ELF-1 (cell line): ENCODE measurements around the gene C14orf180.
A peak's percentile ranks its signal among the peaks of the same experiment; 100 is the strongest.

Experiments
- DNase-seq: peaks from one replicate; pipeline ENCODE4 v3.0.0-alpha.2; 2016; ENCODE audit warnings: low read depth, low spot score

The C14orf180 gene

GRCh38 chr14:104593710-104594136 lies 14.2 kb downstream of the C14orf180 start:
- DNase-seq: no peak

- DNase-seq: no peak
Measured at GRCh38 chr14:104594310-104595046, 14.9 kb downstream of the C14orf180 start.

DNA sequence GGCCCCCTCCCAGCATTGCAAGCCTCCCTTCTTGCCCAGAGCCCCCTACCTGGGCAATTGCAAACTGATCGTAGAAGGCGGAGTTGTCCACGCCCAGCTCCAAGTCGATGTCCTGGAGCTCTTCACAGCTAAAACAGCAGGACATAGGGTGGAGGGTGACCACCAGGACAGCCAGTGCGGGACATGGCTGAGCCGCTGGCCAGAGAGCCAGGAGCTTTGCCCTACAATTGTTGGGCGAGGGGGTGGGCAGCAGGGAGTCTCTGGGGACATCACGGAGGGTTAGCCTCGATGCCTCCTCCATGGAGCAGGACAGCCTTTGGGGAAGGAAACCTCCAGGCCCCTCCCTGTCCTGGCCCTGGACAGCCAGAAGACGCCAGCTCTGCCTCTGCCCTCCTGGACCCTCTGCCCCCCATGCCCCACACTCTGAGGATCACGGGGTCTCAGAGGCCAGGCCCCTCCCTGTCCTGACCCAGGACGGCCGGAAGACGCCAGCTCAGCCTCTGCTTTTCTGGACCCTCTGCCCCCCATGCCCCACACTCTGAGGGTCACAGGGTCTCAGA lies 15.6 kb downstream of the C14orf180 start:
- no peak for DNase-seq

GRCh38 chr14:104595911-104596450 lies 16.4 kb downstream of the C14orf180 start:
- DNase-seq: no peak

GRCh38 chr14:104596451-104596918 lies 16.9 kb downstream of the C14orf180 start:
- DNase-seq: no peak

DNA sequence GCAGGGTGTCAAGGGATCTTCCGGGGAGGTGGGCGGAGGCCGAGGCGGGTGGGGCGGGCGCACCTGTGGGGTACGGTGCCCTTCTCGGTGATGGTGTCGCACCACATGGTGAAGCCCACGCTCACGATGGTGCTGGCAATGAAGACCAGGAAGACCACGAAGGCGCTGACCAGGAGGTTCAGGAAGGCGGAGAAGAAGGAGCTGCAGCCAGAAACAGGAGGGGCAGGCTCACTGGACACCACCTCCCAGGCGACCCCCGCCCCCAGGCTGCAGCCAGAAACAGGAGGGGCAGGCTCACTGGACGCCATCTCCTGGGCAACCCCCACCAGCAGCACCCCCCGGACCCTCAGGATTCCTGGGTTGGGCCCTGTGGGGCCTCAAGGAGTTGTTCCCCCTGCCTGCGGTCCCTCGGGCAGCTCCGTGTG lies 17.4 kb downstream of the C14orf180 start:
- no peak for DNase-seq

DNA sequence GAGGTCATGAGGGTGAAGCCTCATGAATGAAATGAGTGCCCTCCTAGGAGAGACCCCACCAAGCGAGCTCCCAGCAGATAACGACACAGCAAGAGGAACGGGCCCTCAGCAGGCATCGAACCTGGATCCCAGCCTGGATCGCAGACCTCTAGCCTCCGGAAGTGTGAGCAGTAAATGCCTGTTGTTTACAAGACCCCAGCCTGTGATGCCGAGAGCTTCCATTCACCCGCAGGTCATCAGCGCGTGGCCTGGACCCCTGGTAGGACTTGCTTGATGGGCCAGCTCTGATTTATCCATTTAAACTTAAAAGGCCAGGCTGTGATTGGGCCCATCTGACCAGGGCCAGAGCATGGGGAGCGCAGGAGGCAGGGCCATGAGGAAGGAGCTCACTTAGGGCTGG lies 18.0 kb downstream of the C14orf180 start:
- DNase-seq: no peak

- no peak for DNase-seq
Measured at GRCh38 chr14:104598039-104598909, 18.7 kb downstream of the C14orf180 start.

GRCh38 chr14:104598910-104599273 lies 19.3 kb downstream of the C14orf180 start:
- DNase-seq: no peak

GRCh38 chr14:104599446-104599845 lies 19.9 kb downstream of the C14orf180 start:
- DNase-seq: no peak

DNA sequence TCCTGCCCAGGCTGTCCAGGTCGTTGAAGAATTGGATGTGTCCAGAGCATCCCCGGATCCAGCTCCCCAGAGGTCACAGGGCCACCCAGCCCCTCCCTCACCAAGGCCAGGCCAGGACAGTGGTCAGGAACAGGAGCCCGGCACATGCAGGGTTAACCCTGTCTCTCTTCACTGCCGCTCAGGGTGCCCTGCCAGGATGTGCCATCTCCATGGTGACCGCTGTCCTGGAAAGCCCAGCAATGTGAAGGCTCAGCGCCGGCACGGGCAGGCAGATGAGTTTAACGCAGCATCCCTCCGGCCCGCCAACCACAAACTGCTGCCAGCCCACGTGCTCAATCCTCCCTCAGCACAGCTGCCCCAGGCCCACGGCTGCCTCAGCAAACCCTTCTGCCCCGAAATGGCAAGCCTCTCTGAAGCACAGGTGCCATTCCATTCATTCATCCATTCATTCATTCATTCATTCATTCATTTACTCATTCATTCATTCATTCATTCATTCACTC lies 20.6 kb downstream of the C14orf180 start:
- no peak for DNase-seq

DNA sequence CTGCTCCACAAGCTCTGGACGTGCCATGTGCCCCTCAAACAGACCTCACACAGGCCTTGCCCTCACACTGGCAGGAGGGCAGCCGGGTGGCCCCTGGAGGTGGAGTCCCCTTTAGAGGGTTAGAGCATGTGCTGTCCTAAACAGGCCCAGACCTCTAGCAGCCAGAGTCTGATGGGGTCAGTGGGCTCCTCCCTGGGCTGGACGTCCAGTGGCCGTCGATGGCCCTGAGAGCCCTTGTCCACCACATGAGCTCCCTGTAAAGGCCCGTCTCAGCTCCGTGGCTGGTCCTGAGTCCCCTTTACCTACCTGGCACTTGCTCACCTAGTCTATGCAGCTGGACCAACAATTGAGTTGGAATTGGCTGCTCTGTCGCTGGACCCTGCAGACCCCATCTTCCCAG lies 21.2 kb downstream of the C14orf180 start:
- no peak for DNase-seq

DNA sequence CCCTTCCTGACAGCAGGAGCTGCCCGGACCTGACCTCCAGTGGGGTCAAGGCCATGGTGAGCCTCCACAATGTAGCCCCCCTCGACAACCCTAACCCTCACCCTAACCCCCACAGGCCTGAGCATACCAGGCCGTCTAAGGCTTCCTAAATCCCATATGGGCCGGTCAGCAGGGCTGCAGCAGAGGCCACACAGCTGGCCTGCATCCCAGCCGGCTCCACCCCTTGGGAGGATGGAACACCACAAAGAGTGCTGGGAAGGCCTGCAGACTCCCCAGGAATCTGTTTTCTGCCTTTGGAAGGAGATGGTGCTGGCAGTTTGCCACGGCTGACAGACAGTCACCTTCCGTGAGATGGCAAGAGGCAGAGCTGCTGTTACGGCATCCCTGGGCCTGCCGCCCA lies 22.2 kb downstream of the C14orf180 start:
- DNase-seq: no peak

- no peak for DNase-seq
Measured at GRCh38 chr14:104602315-104602932, 22.9 kb downstream of the C14orf180 start.

GRCh38 chr14:104602933-104603325 lies 23.4 kb downstream of the C14orf180 start:
- no peak for DNase-seq

- no peak for DNase-seq
Measured at GRCh38 chr14:104603711-104604401, 24.3 kb downstream of the C14orf180 start.

DNA sequence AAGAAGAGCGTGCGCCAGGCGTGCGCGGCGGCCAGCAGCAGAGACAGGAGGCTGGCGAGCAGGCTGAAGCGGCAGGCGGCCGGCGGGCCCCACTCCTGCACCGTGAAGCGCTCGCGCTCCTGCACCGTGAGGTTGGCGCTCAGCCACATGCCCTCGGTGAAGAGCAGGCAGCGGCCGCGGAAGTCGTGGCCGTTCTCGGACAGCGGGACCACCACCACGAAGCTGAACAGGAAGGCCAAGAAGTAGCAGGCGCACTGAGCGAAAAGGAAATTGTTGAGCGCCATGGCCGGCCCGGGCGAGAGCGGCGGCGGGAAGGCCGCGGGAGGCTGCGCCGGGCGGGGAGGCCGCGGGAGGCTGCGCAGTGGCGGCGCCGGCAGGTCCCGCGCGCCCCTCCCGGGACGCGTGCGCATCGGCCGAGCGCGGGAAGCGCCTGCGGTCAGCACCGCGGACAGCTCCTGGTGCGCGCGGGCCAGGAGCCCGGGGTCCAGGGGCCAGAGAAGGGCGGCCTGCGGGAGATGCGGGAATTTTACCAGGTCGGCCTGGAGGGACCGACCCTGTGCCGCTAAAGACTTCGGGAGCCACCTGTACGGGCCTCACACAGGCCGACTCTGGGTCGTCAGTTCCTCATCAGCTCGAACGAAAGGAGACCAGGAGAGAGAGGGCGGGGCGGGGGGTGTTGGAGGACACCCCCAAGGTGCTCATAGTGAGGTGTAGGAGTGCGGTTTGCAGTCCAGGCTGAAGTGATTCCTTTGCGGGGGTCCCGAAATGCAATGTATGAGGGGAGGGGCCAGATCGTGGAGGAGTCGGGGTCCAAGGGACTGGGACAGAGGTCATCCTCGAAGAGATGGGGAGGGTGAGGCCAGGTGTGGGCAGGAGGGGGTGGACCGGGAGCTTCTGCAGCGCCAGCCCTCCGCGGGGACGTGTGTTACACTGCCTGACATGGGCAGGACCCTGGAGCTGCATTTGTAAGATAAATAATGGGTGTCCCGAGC lies 25.2 kb downstream of the C14orf180 start, which contains the start of gene TMEM179:
TMEM179 (minus strand) TSS at position 315 of the 992 bp plus-strand sequence; CDS start at position 284, 31 bp downstream.
- peak; percentile 77 for DNase-seq

- no peak for DNase-seq
Measured at GRCh38 chr14:104609666-104610065, 30.1 kb downstream of the C14orf180 start.

DNA sequence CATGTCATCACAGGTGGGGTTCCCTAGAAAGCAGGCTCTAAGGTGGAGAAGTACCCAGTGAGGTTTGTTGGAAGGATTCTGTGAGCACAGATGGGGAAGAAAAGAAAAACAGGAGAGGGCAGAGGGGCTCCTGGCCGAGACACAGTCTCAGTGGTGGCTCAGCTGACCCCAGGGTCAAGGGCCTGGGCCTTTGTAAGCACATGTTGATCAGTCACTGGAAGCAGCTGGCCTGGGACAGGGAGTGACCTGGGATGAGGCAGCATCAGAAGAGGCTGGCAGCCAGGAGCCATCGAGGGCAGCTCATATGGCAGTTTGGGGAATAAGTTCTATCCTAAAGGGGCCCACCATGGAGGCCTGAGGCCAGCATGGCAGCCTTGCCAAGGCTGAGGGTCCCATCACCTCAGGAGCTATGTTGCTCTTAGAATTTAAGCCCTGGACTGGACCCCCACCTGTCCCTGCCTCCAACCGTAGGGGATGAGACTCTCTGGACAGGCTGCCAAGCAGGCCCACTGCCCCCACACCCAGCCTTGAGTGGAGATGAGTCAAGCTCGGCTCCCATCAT lies 31.3 kb downstream of the C14orf180 start:
- DNase-seq: no peak
